ENCODE measurements around the gene NPAS3.

NPAS3 gene

DNA sequence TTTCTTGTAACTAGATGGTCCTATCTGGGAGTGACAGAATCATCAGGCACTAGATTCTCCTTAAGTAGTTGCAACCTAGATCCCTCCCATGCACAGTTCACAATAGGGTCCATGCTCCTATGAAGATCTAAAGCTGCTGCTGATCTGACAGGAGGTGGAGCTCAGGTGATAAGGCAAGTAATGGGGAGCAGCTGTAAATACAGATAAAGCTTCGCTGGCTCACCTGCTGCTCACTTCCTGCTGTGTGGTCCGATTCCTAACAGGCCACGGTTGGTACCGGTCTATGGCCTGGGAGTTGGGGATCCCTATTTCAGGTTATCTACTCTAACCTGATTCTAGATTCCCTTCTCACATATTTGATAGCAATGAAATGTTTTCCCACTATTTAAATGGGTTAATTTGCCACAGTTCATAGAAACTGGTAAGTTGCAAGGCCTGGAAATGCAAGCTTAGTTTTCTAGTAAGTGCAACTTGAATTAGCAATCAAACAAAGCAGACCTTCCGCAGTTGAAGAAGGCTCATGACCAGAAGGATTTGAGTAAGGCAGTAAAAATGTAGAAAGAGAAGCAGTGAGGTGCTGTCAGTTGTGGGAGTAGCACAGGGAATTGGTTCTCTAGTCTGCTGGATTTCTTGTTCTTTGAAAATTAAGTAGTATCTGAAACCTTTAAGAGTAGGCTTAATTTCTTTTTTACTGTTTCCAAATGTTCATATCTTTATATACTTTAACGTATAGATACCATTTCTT lies 679.9 kb downstream of the NPAS3 start:
- no peaks in the 10 kb centered on the region for H3K27me3 ChIP-seq (ENCODE audit: insufficient read depth, poor library complexity, severe bottlenecking)
- DNase-seq (ENCODE audit: low read depth in 1 of 2, low spot score in 1 of 2): no peak
- H3K27ac ChIP-seq (replicated peaks): no peak overlapping the region
- no peak overlapping the region for H3K4me3 ChIP-seq (replicated peaks; ENCODE audit: insufficient read depth, low read length)
- TF ChIP-seq, protein P1, sequence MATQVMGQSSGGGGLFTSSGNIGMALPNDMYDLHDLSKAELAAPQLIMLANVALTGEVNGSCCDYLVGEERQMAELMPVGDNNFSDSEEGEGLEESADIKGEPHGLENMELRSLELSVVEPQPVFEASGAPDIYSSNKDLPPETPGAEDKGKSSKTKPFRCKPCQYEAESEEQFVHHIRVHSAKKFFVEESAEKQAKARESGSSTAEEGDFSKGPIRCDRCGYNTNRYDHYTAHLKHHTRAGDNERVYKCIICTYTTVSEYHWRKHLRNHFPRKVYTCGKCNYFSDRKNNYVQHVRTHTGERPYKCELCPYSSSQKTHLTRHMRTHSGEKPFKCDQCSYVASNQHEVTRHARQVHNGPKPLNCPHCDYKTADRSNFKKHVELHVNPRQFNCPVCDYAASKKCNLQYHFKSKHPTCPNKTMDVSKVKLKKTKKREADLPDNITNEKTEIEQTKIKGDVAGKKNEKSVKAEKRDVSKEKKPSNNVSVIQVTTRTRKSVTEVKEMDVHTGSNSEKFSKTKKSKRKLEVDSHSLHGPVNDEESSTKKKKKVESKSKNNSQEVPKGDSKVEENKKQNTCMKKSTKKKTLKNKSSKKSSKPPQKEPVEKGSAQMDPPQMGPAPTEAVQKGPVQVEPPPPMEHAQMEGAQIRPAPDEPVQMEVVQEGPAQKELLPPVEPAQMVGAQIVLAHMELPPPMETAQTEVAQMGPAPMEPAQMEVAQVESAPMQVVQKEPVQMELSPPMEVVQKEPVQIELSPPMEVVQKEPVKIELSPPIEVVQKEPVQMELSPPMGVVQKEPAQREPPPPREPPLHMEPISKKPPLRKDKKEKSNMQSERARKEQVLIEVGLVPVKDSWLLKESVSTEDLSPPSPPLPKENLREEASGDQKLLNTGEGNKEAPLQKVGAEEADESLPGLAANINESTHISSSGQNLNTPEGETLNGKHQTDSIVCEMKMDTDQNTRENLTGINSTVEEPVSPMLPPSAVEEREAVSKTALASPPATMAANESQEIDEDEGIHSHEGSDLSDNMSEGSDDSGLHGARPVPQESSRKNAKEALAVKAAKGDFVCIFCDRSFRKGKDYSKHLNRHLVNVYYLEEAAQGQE (IDR thresholded peaks at IDR 0.05; ENCODE audit: insufficient replicate concordance, low read depth): no peak
- TF ChIP-seq GABPA (IDR thresholded peaks at IDR 0.05; ENCODE audit: low read depth) (no peak), POLR2AphosphoS5 (IDR thresholded peaks at IDR 0.05; ENCODE audit: low read depth) (no peak), SPI1 (IDR thresholded peaks at IDR 0.05; ENCODE audit: borderline replicate concordance, low read depth) (no peak)
- TF ChIP-seq, protein P2, sequence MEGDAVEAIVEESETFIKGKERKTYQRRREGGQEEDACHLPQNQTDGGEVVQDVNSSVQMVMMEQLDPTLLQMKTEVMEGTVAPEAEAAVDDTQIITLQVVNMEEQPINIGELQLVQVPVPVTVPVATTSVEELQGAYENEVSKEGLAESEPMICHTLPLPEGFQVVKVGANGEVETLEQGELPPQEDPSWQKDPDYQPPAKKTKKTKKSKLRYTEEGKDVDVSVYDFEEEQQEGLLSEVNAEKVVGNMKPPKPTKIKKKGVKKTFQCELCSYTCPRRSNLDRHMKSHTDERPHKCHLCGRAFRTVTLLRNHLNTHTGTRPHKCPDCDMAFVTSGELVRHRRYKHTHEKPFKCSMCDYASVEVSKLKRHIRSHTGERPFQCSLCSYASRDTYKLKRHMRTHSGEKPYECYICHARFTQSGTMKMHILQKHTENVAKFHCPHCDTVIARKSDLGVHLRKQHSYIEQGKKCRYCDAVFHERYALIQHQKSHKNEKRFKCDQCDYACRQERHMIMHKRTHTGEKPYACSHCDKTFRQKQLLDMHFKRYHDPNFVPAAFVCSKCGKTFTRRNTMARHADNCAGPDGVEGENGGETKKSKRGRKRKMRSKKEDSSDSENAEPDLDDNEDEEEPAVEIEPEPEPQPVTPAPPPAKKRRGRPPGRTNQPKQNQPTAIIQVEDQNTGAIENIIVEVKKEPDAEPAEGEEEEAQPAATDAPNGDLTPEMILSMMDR (IDR thresholded peaks at IDR 0.05; ENCODE audit: insufficient read depth, low read length): no peak

DNA sequence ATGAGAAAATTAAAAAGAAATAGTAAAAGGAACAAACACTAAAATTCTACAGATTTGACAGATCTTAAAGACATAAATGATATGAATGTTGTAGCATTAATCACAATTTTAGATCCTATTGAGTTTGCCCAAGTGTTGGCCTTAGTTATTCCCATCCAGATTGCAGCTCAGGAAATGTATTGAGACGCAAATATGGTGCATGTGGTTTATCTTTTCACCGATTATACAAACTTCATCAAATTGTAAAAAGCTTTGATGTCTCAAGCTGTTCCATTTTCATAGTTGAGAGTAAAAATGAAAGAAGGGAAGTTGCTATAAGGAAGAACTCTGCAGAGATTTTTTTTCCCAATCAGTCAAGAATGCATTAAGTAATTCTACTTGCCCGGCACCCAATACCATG lies 683.8 kb downstream of the NPAS3 start:
- Histone ChIP-seq H3K27me3 (ENCODE audit: insufficient read depth, poor library complexity, severe bottlenecking) (no peaks in the 10 kb centered on the region), H3K27ac (replicated peaks) (no peak overlapping the region), H3K4me3 (replicated peaks; ENCODE audit: insufficient read depth, low read length) (no peak overlapping the region)
- TF ChIP-seq GABPA (IDR thresholded peaks at IDR 0.05; ENCODE audit: low read depth) (no peak), POLR2AphosphoS5 (IDR thresholded peaks at IDR 0.05; ENCODE audit: low read depth) (no peak), SPI1 (IDR thresholded peaks at IDR 0.05; ENCODE audit: borderline replicate concordance, low read depth) (no peak)
- TF ChIP-seq, protein P2 (IDR thresholded peaks at IDR 0.05; ENCODE audit: insufficient read depth, low read length): no peak
- TF ChIP-seq, protein P1 (IDR thresholded peaks at IDR 0.05; ENCODE audit: insufficient replicate concordance, low read depth): no peak
- DNase-seq (ENCODE audit: low read depth in 1 of 2, low spot score in 1 of 2): no peak

DNA sequence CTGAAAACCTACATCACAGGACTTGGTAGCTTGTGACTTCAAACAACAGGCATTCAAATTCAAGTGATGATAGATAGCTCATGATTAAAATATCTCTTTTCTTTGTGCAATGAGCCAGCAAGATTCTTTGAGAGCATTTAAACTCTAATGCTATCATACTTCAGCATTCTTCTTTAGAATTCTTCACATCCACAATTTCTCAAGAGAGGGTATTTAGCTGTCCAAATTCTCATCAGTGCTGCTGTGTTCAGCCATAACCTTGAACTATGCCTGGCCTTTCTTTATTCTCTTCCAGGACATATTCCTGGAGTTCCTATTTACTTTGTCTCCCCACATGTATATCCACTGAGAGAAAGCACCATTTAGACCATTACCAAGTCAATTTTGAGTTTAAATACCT lies 691.1 kb downstream of the NPAS3 start:
- Histone ChIP-seq H3K27ac (replicated peaks) (no peak overlapping the region), H3K4me3 (replicated peaks; ENCODE audit: insufficient read depth, low read length) (no peak overlapping the region), H3K27me3 (ENCODE audit: insufficient read depth, poor library complexity, severe bottlenecking) (no peaks in the 10 kb centered on the region)
- DNase-seq (ENCODE audit: low read depth in 1 of 2, low spot score in 1 of 2): no peak
- TF ChIP-seq, protein P2 (IDR thresholded peaks at IDR 0.05; ENCODE audit: insufficient read depth, low read length): no peak
- TF ChIP-seq POLR2AphosphoS5 (IDR thresholded peaks at IDR 0.05; ENCODE audit: low read depth): no peak
- TF ChIP-seq SPI1 (IDR thresholded peaks at IDR 0.05; ENCODE audit: borderline replicate concordance, low read depth): no peak
- TF ChIP-seq, protein P1 (IDR thresholded peaks at IDR 0.05; ENCODE audit: insufficient replicate concordance, low read depth): no peak
- TF ChIP-seq GABPA (IDR thresholded peaks at IDR 0.05; ENCODE audit: low read depth): no peak

Measured in HL-60 (cell line).